Measurements from ENCODE around the gene FHIP1A.

The FHIP1A gene

DNA sequence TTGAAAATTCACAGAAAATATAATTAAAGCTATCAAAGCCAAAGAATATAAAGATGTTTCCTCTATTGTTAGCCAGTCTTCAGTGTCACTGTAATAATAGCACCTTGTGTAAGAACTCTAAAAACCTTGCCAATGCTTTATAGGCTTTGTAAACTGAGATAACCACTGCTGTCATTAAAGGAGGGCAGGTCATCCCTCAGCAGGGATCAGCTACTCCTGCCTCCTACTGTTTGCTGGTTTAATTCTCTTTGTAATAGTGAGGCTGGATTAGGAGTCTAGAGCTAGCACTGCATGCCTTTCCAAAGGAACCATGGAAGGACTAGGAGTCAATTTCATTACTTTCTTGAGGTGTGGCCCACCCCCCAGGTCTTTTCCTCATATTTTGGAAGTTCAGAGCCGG is 46.2 kb downstream of the FHIP1A start:
- no peak for DNase-seq

DNA sequence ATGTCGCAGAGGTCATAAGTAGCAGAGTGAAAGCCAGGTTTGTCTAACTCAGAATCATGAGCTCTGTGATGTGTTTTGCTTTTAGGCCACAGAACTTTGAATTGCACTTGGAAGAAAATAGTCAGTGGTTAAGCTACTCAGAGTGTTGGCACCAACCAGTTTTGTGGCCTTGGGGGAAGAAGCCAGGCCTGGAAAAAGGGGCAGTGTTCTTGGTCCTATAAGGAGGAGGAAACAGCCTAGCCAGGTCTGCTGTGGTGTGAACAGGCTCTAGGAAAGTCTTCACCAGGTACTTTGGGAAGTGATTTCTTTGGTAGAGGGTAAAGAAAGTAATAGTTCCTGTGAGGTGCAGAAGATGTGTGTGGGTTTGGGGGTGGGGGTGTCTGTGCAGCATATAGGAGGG is 49.2 kb downstream of the FHIP1A start:
- DNase-seq: no peak
